Liver (tissue), 9 donors: ENCODE data around the gene THY1. TPM values are rescaled to one million over a fixed set of nuclear protein-coding genes. Genes with fewer than 3 reads are reported as not detected.

ENCODE experiments used
- DNase-seq: peaks from one replicate; pipeline ENCODE4 v3.0.0-alpha.2; 2017; ENCODE audit warnings: low spot score
- H3K27ac ChIP-seq, 2 donors: one replicate each; pipeline ENCODE4 v1.7.0; 2013; ENCODE audit warnings: inconsistent platforms in 2 of 2, low read length in 2 of 2, control low read depth in 1 of 2, low read depth in 1 of 2, mild to moderate bottlenecking in 1 of 2
- H3K27me3 ChIP-seq, 4 donors: one replicate each; pipeline versions ENCODE4 v1.6.1 to v1.7.0; 2013; ENCODE audit warnings: low read length in 3 of 4, inconsistent platforms in 1 of 4, mild to moderate bottlenecking in 1 of 4, moderate library complexity in 1 of 4; ENCODE audit not compliant: control insufficient read depth in 4 of 4, insufficient read depth in 4 of 4
- H3K36me3 ChIP-seq, 4 donors: one replicate each; pipeline versions ENCODE4 v1.6.1 to v1.7.0; 2013; ENCODE audit warnings: low read length in 3 of 4, mild to moderate bottlenecking in 3 of 4, low read depth in 1 of 4, moderate library complexity in 1 of 4; ENCODE audit not compliant: control insufficient read depth in 4 of 4, insufficient read depth in 3 of 4
- H3K4me1 ChIP-seq, 4 donors: one replicate each; pipeline versions ENCODE4 v1.6.1 to v1.7.0; 2013; ENCODE audit warnings: low read length in 3 of 4, mild to moderate bottlenecking in 3 of 4, moderate library complexity in 1 of 4; ENCODE audit not compliant: control insufficient read depth in 4 of 4, insufficient read depth in 4 of 4
- H3K4me3 ChIP-seq, 3 donors: one replicate each; pipeline versions ENCODE4 v1.6.1 to v1.7.0; 2013; ENCODE audit warnings: low read length in 3 of 3, control low read depth in 1 of 3, low read depth in 1 of 3, mild to moderate bottlenecking in 1 of 3
- H3K9ac ChIP-seq, 2 donors: one replicate each; pipeline ENCODE4 v1.7.0; 2013; ENCODE audit warnings: low read length in 2 of 2, mild to moderate bottlenecking in 2 of 2, moderate library complexity in 2 of 2, control low read depth in 1 of 2, low read depth in 1 of 2
- H3K9me3 ChIP-seq, 4 donors: one replicate each; pipeline versions ENCODE4 v1.6.1 to v1.7.0; 2013; ENCODE audit warnings: low read length in 3 of 4; ENCODE audit not compliant: control insufficient read depth in 4 of 4
- EGR1 ChIP-seq, 2 donors: IDR thresholded peaks; 2 replicates each; pipeline ENCODE4 v1.6.1; 2016 to 2018; ENCODE audit warnings: antibody characterized with exemption in 2 of 2, low read depth in 2 of 2
- FOXA1 ChIP-seq: IDR thresholded peaks from 2 replicates; pipeline ENCODE4 v1.6.1; 2016; ENCODE audit warnings: antibody characterized with exemption
- FOXA2 ChIP-seq: IDR thresholded peaks from 2 replicates; pipeline ENCODE4 v1.6.1; 2016; ENCODE audit warnings: antibody characterized with exemption
- GABPA ChIP-seq, 2 donors: IDR thresholded peaks in 1 of 2; conservative IDR thresholded peaks in 1 of 2; 2 replicates each; pipeline ENCODE4 v1.6.1; 2016; ENCODE audit warnings: antibody characterized with exemption in 2 of 2, mild to moderate bottlenecking in 1 of 2, moderate library complexity in 1 of 2
- HNF4A ChIP-seq, 2 donors: conservative IDR thresholded peaks; 2 replicates each; pipeline ENCODE4 v1.6.1; 2016; ENCODE audit warnings: antibody characterized with exemption in 2 of 2, mild to moderate bottlenecking in 2 of 2
- HNF4G ChIP-seq: IDR thresholded peaks from 2 replicates; pipeline ENCODE4 v1.6.1; 2016; ENCODE audit warnings: antibody characterized with exemption
- JUND ChIP-seq, 2 donors: IDR thresholded peaks; 2 replicates each; pipeline ENCODE4 v1.6.1; 2016; ENCODE audit warnings: antibody characterized with exemption in 2 of 2
- NR2F2 ChIP-seq: IDR thresholded peaks from 2 replicates; pipeline ENCODE4 v1.6.1; 2016; ENCODE audit warnings: antibody characterized with exemption
- RAD21 ChIP-seq, 2 donors: IDR thresholded peaks; 2 replicates each; pipeline ENCODE4 v1.6.1; 2016; ENCODE audit warnings: antibody characterized with exemption in 2 of 2, mild to moderate bottlenecking in 2 of 2
- RXRA ChIP-seq, 2 donors: IDR thresholded peaks; 2 replicates each; pipeline ENCODE4 v1.6.1; 2017 to 2018; ENCODE audit warnings: antibody characterized with exemption in 2 of 2, mild to moderate bottlenecking in 1 of 2
- SP1 ChIP-seq: IDR thresholded peaks from 2 replicates; pipeline ENCODE4 v1.6.1; 2018; ENCODE audit warnings: antibody characterized with exemption, mild to moderate bottlenecking
- TAF1 ChIP-seq: conservative IDR thresholded peaks from 2 replicates; pipeline ENCODE4 v1.6.1; 2016; ENCODE audit warnings: antibody characterized with exemption, mild to moderate bottlenecking
- YY1 ChIP-seq: IDR thresholded peaks from 2 replicates; pipeline ENCODE4 v1.6.1; 2016; ENCODE audit warnings: antibody characterized with exemption, mild to moderate bottlenecking
- WGBS: extraction: QIAGEN DNeasy Blood & Tissue Kit; methylation state at CpG from one replicate; pipeline ENCODE4 v1.1.7; 2013; 5-methylcytosine and 5-hydroxymethylcytosine counted together
- polyA plus RNA-seq, 2 donors: library from polyadenylated mRNA; stranded (reverse) in 1 of 2; unstranded in 1 of 2; fragments of 200-250 nt in 1 of 2; fragments of >200 nt in 1 of 2; fragmentation: Nextera tagmentation in 1 of 2; extraction: Ambion mirVana in 1 of 2; gene quantifications; one replicate each; pipeline versions ENCODE4 v1.2.1 to v1.2.3, GENCODE V29; 2013 to 2015
- total RNA-seq, 2 donors: library from RNA; depleted of rRNA; stranded (reverse); fragments of >200 nt; gene quantifications; one replicate each; pipeline ENCODE4 v1.2.3, GENCODE V29; 2014
- TF ChIP-seq, protein P1 (sequence below): IDR thresholded peaks from 2 replicates; pipeline ENCODE4 v1.6.1; 2016; ENCODE audit warnings: antibody characterized with exemption
- TF ChIP-seq, protein P2 (sequence below): IDR thresholded peaks from 2 replicates; pipeline ENCODE4 v1.6.1; 2016; ENCODE audit warnings: antibody characterized with exemption
- TF ChIP-seq, protein P3 (sequence below): fragments of 150-350 bp; IDR thresholded peaks from 2 replicates; pipeline ENCODE4 v1.5.1; 2017; ENCODE audit warnings: improper control_type of control experiment, low read depth, low read length; ENCODE audit not compliant: missing input control
- TF ChIP-seq, protein P4 (sequence below): IDR thresholded peaks from 2 replicates; pipeline ENCODE4 v1.6.1; 2016; ENCODE audit warnings: antibody characterized with exemption, mild to moderate bottlenecking
- TF ChIP-seq, protein P5 (sequence below): IDR thresholded peaks from 2 replicates; pipeline ENCODE4 v1.6.1; 2016; ENCODE audit warnings: antibody characterized with exemption
- donor health status: healthy.
- donor health status: healthy.
- donor health status: healthy.
- donor health status: healthy.
- donor health status: healthy.

Gene THY1
- 1 to 10 TPM in 1 of 2 donors, under 1 TPM in 1; 0.51 to 1.3 TPM for total RNA-seq
- polyA plus RNA-seq: 1 to 10 TPM in 1 of 2 donors, under 1 TPM in 1; 0.92 to 5.1 TPM

DNA sequence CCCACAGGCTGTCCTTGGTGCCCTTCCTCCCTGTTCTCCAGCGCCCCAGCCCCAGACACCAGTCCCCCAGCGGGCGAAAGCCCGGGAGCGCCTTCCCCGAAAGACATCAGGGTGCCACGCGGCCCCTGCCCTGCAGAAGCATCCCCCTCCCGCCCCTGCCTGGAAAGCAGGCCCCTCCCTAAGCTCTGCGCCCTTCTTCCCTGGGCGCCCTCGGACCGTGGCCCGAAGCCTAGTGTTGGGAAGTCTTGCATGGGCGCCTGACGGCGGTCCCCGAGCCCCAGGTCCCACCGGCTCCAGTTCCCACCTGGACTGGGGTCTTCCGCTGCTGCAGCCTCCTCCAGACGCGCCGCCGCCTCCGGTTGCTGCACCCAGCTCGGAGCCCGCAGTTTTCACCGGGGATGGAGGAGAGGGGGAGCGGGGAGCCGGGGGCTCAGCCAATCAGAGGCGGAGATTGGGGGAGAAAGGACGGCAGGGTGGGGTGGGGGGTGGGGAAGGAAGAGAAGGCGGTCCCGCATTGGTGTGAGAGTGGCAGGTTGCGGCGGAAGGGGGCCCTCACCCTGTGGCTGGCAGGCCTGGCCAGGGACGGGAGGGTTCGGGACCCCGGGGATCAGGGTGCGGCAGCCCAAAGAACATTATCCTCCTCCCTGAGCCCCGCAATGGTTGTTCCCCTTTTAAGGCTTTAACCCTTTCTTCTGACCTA is at the start of gene THY1:
Gene THY1 (minus strand): TSS at position 364 of the 700 bp plus-strand sequence. CDS start 2,267 bp downstream, outside the sequence.
- no peak within 1 kb of the TSS for H3K9ac ChIP-seq
- DNase-seq: no peak
- H3K4me3 ChIP-seq: peak within 1 kb of the TSS in 1 of 3 donors; percentile 13
- H3K27me3 ChIP-seq: peaks cover 0 to 6% (median 1%) of the 10 kb centered on the region in 4 donors
- H3K27ac ChIP-seq: no peak within 1 kb of the TSS
- H3K9me3 ChIP-seq: no peaks in the 10 kb centered on the region
- H3K36me3 ChIP-seq: no peaks in the 10 kb centered on the region
- peaks cover 0 to 4% (median under 1%) of the 10 kb centered on the region in 4 donors for H3K4me1 ChIP-seq
- no peak for TF ChIP-seq FOXA1
- no peak for TF ChIP-seq YY1
- no peak for TF ChIP-seq EGR1 (IDR thresholded peaks at IDR 0.05; ENCODE audit: low read depth in 2 of 2)
- TF ChIP-seq FOXA2: no peak
- TF ChIP-seq RXRA (IDR thresholded peaks at IDR 0.05): no peak
- WGBS: 6% methylated on average over 41 of the region's 41 CpGs

DNA sequence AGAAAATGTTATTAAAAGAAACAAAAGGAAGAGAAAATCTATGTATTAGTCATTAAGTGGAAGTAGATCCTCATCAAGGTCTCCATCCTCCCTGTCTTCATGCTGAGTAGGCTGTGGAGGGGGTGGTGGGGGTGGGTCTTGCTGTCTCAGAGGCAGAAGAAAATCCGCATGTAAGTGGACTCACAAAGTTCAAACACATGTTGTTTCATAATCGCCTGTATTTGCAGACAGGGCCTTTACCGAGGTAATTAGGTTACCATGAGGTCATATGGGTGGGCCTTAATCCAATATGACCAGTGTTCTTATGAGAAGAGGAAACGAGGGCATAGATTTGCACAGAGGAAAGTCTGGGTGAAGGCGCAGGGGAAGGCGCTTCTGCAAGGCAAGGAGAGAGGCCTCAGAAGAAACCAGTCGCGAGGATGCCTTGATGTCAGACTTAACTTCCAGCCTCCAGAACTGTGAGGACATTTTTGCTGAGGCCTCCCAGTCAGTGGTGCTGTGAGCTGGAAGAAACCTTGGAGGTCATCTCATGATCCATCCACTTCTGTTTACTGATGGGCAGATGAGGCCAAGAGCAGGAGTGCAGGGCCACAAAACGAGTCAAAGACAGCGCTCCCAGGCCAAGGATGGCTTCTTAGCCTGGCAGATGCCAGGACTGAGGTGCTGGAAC is 49.3 kb upstream of the THY1 start:
- no peak for TF ChIP-seq YY1
- peak in 1 of 2 donors; percentile 16 for TF ChIP-seq RAD21 (IDR thresholded peaks at IDR 0.05)
- TF ChIP-seq, protein P1, sequence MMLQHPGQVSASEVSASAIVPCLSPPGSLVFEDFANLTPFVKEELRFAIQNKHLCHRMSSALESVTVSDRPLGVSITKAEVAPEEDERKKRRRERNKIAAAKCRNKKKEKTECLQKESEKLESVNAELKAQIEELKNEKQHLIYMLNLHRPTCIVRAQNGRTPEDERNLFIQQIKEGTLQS: no peak
- TF ChIP-seq, protein P2, sequence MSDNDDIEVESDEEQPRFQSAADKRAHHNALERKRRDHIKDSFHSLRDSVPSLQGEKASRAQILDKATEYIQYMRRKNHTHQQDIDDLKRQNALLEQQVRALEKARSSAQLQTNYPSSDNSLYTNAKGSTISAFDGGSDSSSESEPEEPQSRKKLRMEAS: no peak
- no peak for TF ChIP-seq HNF4G
- peak; percentile 49 to 54 for TF ChIP-seq HNF4A (conservative IDR thresholded peaks at IDR 0.05)
- no peak for TF ChIP-seq FOXA1
- no peak for TF ChIP-seq GABPA (IDR thresholded peaks at IDR 0.05 in 1 of 2, conservative IDR thresholded peaks at IDR 0.05 in 1 of 2)
- TF ChIP-seq RXRA (IDR thresholded peaks at IDR 0.05): peak; percentile 71 to 75
- TF ChIP-seq FOXA2: no peak
- peak; percentile 36 for TF ChIP-seq SP1
- TF ChIP-seq, protein P3, sequence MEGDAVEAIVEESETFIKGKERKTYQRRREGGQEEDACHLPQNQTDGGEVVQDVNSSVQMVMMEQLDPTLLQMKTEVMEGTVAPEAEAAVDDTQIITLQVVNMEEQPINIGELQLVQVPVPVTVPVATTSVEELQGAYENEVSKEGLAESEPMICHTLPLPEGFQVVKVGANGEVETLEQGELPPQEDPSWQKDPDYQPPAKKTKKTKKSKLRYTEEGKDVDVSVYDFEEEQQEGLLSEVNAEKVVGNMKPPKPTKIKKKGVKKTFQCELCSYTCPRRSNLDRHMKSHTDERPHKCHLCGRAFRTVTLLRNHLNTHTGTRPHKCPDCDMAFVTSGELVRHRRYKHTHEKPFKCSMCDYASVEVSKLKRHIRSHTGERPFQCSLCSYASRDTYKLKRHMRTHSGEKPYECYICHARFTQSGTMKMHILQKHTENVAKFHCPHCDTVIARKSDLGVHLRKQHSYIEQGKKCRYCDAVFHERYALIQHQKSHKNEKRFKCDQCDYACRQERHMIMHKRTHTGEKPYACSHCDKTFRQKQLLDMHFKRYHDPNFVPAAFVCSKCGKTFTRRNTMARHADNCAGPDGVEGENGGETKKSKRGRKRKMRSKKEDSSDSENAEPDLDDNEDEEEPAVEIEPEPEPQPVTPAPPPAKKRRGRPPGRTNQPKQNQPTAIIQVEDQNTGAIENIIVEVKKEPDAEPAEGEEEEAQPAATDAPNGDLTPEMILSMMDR: no peak
- TF ChIP-seq JUND (IDR thresholded peaks at IDR 0.05): peak in 1 of 2 donors; percentile 16
- TF ChIP-seq, protein P4, sequence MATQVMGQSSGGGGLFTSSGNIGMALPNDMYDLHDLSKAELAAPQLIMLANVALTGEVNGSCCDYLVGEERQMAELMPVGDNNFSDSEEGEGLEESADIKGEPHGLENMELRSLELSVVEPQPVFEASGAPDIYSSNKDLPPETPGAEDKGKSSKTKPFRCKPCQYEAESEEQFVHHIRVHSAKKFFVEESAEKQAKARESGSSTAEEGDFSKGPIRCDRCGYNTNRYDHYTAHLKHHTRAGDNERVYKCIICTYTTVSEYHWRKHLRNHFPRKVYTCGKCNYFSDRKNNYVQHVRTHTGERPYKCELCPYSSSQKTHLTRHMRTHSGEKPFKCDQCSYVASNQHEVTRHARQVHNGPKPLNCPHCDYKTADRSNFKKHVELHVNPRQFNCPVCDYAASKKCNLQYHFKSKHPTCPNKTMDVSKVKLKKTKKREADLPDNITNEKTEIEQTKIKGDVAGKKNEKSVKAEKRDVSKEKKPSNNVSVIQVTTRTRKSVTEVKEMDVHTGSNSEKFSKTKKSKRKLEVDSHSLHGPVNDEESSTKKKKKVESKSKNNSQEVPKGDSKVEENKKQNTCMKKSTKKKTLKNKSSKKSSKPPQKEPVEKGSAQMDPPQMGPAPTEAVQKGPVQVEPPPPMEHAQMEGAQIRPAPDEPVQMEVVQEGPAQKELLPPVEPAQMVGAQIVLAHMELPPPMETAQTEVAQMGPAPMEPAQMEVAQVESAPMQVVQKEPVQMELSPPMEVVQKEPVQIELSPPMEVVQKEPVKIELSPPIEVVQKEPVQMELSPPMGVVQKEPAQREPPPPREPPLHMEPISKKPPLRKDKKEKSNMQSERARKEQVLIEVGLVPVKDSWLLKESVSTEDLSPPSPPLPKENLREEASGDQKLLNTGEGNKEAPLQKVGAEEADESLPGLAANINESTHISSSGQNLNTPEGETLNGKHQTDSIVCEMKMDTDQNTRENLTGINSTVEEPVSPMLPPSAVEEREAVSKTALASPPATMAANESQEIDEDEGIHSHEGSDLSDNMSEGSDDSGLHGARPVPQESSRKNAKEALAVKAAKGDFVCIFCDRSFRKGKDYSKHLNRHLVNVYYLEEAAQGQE: no peak
- no peak for TF ChIP-seq NR2F2
- TF ChIP-seq, protein P5, sequence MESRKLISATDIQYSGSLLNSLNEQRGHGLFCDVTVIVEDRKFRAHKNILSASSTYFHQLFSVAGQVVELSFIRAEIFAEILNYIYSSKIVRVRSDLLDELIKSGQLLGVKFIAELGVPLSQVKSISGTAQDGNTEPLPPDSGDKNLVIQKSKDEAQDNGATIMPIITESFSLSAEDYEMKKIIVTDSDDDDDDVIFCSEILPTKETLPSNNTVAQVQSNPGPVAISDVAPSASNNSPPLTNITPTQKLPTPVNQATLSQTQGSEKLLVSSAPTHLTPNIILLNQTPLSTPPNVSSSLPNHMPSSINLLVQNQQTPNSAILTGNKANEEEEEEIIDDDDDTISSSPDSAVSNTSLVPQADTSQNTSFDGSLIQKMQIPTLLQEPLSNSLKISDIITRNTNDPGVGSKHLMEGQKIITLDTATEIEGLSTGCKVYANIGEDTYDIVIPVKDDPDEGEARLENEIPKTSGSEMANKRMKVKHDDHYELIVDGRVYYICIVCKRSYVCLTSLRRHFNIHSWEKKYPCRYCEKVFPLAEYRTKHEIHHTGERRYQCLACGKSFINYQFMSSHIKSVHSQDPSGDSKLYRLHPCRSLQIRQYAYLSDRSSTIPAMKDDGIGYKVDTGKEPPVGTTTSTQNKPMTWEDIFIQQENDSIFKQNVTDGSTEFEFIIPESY: no peak
- no peak for TF ChIP-seq EGR1 (IDR thresholded peaks at IDR 0.05; ENCODE audit: low read depth in 2 of 2)
- no peak for TF ChIP-seq TAF1
- Histone ChIP-seq H3K9ac (no peak overlapping the region), H3K9me3 (no peaks in the 10 kb centered on the region), H3K36me3 (no peaks in the 10 kb centered on the region), H3K27ac (no peak overlapping the region), H3K4me1 (peaks cover 1 to 17% (median 11%) of the 10 kb centered on the region in 4 donors), H3K27me3 (no peaks in the 10 kb centered on the region), H3K4me3 (no peak overlapping the region)
- WGBS: 64% methylated on average over 10 of the region's 10 CpGs
- DNase-seq: peak; percentile 34
